ENCODE results near the gene MBD5.

Gene MBD5

DNA sequence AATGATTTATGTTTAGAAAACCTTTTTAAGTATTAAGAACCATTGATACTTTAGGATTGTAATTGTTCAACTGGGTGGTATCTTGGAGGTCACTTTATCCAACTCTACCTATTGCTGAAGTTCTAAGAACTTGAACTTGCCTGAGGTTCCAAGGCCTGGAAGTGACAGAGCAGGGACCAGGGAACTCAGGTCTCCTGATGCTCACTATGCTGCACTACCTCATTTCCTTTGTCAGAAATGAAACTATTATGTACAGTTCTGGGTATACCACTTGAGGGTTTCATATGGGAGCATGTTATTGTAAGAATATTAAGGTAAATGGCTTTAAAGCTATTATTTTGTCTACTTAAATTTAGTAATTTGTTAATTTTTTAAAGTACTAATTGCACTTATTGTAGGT lies 3.0 kb downstream of the MBD5 start:
- peak; percentile 11 for DNase-seq (ENCODE audit: low read depth)

DNA sequence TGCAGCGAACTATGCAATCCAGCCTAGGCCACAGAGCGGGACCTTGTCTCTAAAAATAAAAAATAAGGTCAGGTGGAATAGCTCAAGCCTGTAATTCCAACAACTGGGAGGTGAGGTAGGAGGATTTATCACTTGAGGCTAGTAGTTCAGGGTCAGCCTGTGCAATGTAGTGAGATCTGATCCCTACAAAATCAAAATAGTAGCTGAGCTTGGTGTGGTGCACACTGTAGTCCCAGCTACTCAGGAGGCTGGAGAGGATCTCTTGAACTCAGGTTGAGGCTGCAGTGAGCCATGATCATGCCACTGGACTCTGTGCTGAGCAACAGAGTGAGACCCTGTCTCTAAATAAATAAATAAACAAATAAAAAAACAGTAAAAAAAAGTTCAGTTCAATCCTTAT lies 5.7 kb downstream of the MBD5 start:
- DNase-seq (ENCODE audit: low read depth), result no peak

GRCh38 chr2:148027822-148028221 lies 6.9 kb downstream of the MBD5 start:
- peak; percentile 40 for DNase-seq (ENCODE audit: low read depth)

DNA sequence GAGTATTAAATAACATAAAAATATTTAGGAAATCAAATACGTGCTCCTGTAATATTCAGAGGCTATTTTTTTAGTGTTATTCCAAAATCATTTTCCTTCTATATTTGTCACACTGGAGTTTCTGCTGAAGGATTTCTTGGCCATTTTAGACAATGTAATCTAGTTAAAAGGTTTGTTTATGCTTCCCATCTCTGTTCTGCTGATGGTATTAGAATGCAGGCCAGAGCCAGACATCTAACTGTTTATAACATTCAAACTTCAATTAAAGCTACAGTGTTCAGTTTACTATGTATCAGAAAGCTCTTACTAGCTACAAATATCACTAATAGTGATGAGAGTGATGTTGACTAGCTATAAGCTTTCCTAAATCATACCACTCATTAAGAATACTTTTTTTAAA lies 7.9 kb downstream of the MBD5 start:
- DNase-seq (ENCODE audit: low read depth), result no peak

GRCh38 chr2:148031152-148031551 lies 10.3 kb downstream of the MBD5 start:
- DNase-seq (ENCODE audit: low read depth), result no peak

DNA sequence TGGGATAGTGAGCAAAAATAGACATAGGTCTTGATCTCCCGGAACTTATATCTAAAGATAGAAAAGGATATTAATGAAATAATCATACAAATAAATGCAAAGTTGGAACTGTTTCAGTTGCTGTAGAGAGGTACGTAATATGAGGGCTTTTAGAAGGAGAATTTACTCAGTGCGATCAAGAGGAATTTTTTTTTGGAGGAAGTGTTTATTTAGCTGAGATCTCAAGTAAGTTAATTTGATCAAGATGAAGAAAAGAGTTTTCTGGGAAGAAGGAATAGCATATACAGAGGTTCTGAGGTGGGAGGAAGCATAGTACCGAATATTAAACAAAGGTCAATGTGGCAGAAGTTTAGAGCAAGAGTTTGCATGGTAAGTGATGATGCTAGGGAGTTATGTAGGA lies 11.3 kb downstream of the MBD5 start:
- no peak for DNase-seq (ENCODE audit: low read depth)

DNA sequence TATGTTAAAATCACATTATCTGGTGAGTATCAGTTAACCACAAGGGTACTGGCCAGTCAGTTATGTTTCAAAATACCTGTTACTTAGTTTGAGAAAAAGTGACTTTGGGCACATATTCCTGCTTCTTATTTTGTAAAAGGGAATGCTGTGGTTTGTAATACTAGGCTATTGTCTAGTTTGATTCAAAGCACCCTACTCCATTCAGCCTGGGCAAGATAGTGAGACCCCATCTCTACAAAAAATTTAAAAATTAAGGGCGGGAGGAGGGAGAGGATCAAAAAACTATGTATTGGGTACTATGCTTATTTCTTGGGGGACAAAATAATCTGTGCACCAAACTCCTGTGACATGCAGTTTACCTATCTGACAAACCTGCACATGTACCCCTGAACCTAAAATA lies 18.9 kb downstream of the MBD5 start:
- DNase-seq (ENCODE audit: low read depth), result no peak

- DNase-seq (ENCODE audit: low read depth), result peak; percentile 32
Measured at GRCh38 chr2:148042219-148042618, 21.3 kb downstream of the MBD5 start.

GRCh38 chr2:148044322-148044721 lies 23.4 kb downstream of the MBD5 start:
- peak; percentile 28 for DNase-seq (ENCODE audit: low read depth)

DNA sequence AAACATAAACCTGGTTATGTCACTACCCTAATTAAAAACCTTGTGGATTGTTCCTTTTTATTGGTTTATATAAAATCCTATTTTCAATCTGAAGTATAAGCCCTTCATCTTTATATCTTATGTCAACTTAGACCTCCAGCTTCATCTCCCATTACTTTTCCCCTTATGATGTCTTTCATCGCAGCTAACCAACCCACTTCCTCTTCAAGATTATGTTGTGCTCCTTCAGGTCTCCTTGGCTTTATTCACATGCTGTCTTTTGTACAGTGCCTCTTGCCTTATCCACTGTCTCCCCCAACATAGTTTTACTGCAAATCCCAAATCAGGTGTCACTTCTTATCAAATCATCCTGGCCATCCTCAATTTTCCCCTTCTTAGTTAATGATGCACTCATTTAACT lies 25.9 kb downstream of the MBD5 start:
- no peak for DNase-seq (ENCODE audit: low read depth)

DNA sequence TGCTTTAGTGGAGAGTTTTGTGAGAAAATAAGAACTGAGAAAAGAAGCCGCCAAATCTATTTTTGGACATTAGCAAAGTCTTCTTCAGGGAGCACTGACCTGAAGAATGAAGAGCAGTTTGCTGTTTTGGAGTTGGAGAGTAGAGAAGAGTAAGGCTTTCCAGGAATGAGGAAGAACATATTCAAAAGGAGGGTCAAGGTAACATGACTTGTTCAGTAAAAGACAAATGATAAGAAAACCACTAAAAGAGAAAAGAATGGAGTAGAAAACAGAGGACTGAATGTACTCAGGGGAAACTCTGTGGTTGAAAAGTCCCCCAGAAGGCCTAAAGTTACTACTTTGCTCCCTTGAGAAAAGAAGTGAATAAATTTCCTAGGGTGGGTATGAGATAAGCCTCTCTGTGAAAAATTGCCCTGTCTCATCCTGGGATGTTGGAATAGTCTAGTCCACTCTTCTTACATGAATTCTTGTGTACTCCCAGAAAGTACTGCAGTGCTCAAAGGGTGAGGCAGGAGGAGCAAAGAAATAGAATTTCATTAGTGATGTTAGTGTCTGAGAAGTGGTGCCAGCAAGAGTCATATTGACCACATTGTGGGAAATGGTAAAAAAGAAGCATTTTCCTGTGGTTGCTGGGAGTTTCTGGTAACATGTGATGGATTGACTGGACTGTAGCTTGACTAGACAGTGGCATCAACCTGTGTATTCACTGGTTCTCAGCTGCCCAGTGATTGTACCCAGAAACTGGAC lies 27.8 kb downstream of the MBD5 start:
- DNase-seq (ENCODE audit: low read depth), result no peak

DNA sequence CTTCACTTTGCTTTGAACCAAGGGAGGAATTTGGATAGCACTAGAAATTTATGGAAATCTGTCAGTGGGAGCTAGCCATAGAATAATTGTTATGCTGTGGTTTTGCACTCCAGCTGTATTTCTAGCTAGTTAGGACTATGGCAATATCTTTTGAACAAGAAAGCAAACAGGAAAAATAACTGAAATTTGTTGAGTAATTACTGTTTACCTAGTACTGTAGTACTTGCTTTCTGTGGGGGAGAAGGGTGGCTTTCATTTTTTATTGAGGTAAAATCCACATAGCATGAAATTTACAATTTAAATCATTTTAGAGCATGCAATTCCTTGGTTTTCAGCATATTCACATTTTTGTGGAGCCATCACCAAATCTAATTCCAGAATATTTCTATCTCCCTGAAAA lies 28.4 kb downstream of the MBD5 start:
- no peak for DNase-seq (ENCODE audit: low read depth)

GRCh38 chr2:148052687-148053086 lies 31.8 kb downstream of the MBD5 start:
- no peak for DNase-seq (ENCODE audit: low read depth)

- DNase-seq (ENCODE audit: low read depth), result peak; percentile 30
Measured at GRCh38 chr2:148058641-148059040, 37.8 kb downstream of the MBD5 start.

GRCh38 chr2:148063633-148064032 lies 42.7 kb downstream of the MBD5 start:
- DNase-seq (ENCODE audit: low read depth), result no peak

DNA sequence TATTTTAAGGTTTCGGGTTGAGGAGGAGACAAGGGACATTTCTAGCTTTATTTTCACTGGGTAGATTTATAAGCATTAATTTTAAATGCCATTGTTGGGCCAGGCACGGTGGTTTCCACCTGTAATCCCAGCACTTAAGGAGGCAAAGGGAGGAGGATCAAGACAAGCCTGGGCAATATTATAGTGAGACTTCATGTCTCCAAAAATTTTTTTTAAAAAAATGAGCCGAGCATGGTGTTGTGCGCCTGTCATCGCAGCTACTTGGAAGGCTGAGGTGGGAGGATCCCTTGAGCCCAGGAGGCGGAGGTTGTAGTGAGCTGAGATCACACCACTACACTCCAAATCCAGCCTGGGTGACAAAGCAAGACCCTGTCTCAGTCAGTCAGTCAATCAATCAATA lies 45.0 kb downstream of the MBD5 start:
- no peak for DNase-seq (ENCODE audit: low read depth)

DNA sequence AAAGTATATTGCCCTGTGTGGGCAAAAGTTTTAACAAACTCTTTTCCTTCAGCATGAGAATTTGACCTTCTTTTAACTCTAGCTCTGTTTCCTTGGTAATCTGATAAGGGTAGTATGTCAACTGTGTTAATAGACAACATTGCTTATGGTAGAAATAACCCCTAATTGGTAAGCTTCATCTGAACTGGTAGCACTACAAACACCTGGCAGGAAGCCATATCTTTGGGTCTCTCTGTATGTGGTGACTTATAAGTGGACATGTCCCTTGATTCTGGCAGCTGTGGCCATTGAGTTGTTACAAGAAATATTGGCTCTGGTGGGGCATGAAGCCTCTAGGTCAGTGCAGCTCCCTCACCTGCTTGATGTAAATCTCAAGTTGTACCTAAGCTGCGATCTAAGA lies 46.9 kb downstream of the MBD5 start:
- DNase-seq (ENCODE audit: low read depth), result no peak

DNA sequence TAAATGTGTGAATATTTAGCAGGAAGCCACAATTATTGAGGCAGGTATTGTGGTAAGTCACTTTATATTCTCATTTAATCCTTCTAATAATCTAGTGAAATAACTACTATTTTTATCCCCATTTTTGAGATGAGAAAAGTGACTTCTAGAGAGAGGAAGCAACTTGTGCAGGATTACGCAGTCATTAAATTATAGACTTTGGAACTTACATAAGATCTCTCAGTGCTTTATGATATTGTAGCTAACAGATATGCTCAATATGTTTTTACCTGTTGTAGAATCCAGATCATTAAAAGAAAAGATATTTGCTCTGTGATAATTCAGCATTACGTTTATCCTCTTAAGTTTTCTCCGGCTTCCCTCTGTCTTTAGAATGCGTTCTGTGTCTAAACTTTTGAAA lies 50.5 kb downstream of the MBD5 start:
- no peak for DNase-seq (ENCODE audit: low read depth)

DNA sequence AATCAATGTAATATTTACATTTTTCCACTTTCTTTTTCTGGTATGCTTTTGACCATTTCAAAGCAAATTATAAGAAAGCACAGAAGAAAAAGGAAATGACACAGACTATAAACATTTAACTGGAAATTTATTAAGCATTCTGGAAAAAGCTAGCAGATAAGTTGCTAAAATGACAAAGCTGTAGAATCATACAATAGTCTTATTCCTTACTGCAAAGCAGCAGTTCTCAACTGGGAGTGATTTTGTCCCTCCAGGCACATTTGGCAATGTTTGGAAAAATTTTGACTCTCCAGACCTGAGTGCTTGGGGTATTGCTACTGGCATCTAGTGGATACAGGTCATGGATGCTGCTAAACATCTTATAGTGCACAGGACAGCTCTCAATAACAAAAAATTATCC lies 75.1 kb downstream of the MBD5 start:
- DNase-seq (ENCODE audit: low read depth), result peak; percentile 25

GRCh38 chr2:148102641-148103040 lies 81.8 kb downstream of the MBD5 start:
- DNase-seq (ENCODE audit: low read depth), result no peak

GRCh38 chr2:148103946-148104345 lies 83.1 kb downstream of the MBD5 start:
- DNase-seq (ENCODE audit: low read depth), result no peak

DNA sequence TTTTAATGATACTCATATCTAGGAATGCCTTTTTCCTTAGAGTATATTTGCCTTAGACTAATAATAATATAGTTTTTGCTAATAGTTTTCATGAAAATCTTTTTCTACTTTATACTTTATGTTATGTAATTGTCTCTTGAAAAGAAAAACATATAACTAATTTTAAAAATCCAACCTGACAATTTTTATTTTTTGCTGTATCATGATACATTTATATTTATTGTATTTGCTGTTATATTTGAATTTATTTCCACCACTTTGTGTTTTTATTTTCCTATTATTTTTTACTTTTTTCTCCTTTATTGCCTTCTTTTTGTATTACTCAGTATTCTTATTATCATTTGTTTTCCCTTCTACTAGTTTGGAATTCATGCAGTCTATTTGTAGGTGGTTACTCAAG lies 85.4 kb downstream of the MBD5 start:
- DNase-seq (ENCODE audit: low read depth), result no peak

DNA sequence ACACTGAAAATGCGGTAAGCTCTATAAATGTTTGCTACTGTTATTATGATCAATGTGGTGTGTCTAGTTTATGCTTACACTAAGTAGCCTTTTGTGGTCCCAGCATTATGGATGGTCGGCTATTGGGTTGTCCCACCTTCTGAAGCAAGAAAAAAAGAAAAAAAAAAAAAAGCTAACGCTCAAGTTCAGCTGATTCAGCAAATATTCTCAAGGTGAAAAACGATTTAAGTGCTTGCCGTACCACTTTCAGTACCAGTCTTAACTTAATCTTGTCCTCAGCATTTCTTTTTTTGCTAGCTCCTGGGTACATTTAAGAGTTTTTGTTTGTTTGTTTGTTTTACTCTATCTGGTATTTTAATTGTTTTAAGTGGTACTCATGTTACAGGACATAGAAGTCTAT lies 87.5 kb downstream of the MBD5 start:
- no peak for DNase-seq (ENCODE audit: low read depth)

GRCh38 chr2:148110184-148110583 lies 89.3 kb downstream of the MBD5 start:
- no peak for DNase-seq (ENCODE audit: low read depth)

GRCh38 chr2:148122788-148123187 lies 101.9 kb downstream of the MBD5 start:
- peak; percentile 71 for DNase-seq (ENCODE audit: low read depth)

All from ELR (cell line).